A549 (cell line): ENCODE measurements around the gene SEC22C. TPM values are rescaled to one million over a fixed set of nuclear protein-coding genes. Genes with fewer than 3 reads are reported as not detected.
A peak's percentile ranks its signal among the peaks of the same experiment; 100 is the strongest.

Experiments used
- ATAC-seq, 2 experiments: fragments of 200-7000 bp in 1 of 2; fragments of >200 bp in 1 of 2; cut with Nextera tagmentation in 1 of 2; cut with Tn5 transposase in 1 of 2; 3 replicates each; pipeline versions ENCODE4 v1.8.0 to v1.9.1; 2018 to 2020; ENCODE audit warnings: mild to moderate bottlenecking in 1 of 2, moderate library complexity in 1 of 2
- CTCF ChIA-PET: fragments of 300-600 bp; sonication (Branson Sonifier 250); formaldehyde crosslinking; extraction: SDS; loops from one replicate; lab custom pipeline; 2021; ENCODE audit warnings: antibody characterized with exemption, inconsistent platforms; lab: Yijun Ruan, JAX
- POLR2A ChIA-PET: fragments of 350-600 bp; formaldehyde crosslinking; extraction: SDS; loops from one replicate; lab custom pipeline; 2021; ENCODE audit warnings: antibody characterized with exemption, inconsistent platforms; lab: Yijun Ruan, JAX
- DNase-seq, 2 experiments: peaks; one replicate each; pipeline versions ENCODE4 v3.0.0 to v3.0.0-alpha.2; 2011 to 2016; ENCODE audit warnings: low read depth in 1 of 2, low spot score in 1 of 2
- FAIRE-seq: peaks from 2 replicates; lab custom pipeline; 2011; peaks lifted over from hg19 to GRCh38; lab: Jason Lieb, UNC
- H3K27ac ChIP-seq, 2 experiments: fragments of >200 bp; sonication (Bioruptor Twin); formaldehyde crosslinking; 3 replicates each; pipeline ENCODE4 v1.5.1; 2016 to 2017
- H3K4me1 ChIP-seq: fragments of >200 bp; sonication (Bioruptor Twin); formaldehyde crosslinking; 3 replicates; pipeline ENCODE4 v1.6.1; 2016
- H3K4me2 ChIP-seq: fragments of >200 bp; sonication (Bioruptor Twin); formaldehyde crosslinking; 3 replicates; pipeline ENCODE4 v1.6.1; 2016
- H3K4me3 ChIP-seq: fragments of >200 bp; sonication (Bioruptor Twin); formaldehyde crosslinking; 3 replicates; pipeline ENCODE4 v1.5.1; 2016
- H3K9me3 ChIP-seq: fragments of >200 bp; sonication (Bioruptor Twin); formaldehyde crosslinking; 3 replicates; pipeline ENCODE4 v1.6.1; 2016
- CBX2 ChIP-seq: fragments of 200-600 bp; sonication (generic); IDR thresholded peaks from 2 replicates; pipeline ENCODE4 v1.6.1; 2016; ENCODE audit warnings: low read depth, mild to moderate bottlenecking, borderline replicate concordance
- CBX8 ChIP-seq: fragments of 200-600 bp; sonication (generic); IDR thresholded peaks from 2 replicates; pipeline ENCODE4 v1.6.1; 2016
- CHD4 ChIP-seq: fragments of 200-600 bp; sonication (generic); IDR thresholded peaks from 2 replicates; pipeline ENCODE4 v1.6.1; 2016; ENCODE audit warnings: antibody characterized with exemption, mild to moderate bottlenecking, borderline replicate concordance
- EHF ChIP-seq: fragments of 250-450 bp; sonication (Bioruptor Pico); IDR thresholded peaks from 2 replicates; pipeline ENCODE4 v1.5.0; 2020; ENCODE audit warnings: mild to moderate bottlenecking
- ESRRA ChIP-seq: fragments of 150-350 bp; IDR thresholded peaks from 2 replicates; pipeline ENCODE4 v1.6.1; 2014; ENCODE audit warnings: mild to moderate bottlenecking, low read length, borderline replicate concordance
- FOXS1 ChIP-seq: fragments of 250-450 bp; sonication (Bioruptor Pico); IDR thresholded peaks from 2 replicates; pipeline ENCODE4 v1.5.0; 2020; ENCODE audit warnings: mild to moderate bottlenecking, moderate library complexity
- HOXB13 ChIP-seq: fragments of 250-450 bp; sonication (Bioruptor Pico); IDR thresholded peaks from 2 replicates; pipeline ENCODE4 v1.5.0; 2020; ENCODE audit warnings: low read depth, mild to moderate bottlenecking, moderate library complexity
- KDM1A ChIP-seq: fragments of 200-600 bp; sonication (generic); IDR thresholded peaks from 2 replicates; pipeline ENCODE4 v1.6.1; 2016; ENCODE audit warnings: low read depth, mild to moderate bottlenecking
- RAD21 ChIP-seq, 2 experiments: fragments of >200 bp in 1 of 2; sonication (Bioruptor Twin) in 1 of 2; formaldehyde crosslinking in 1 of 2; IDR thresholded peaks in 1 of 2; conservative IDR thresholded peaks in 1 of 2; 2 replicates in 1 of 2; 3 replicates in 1 of 2; pipeline ENCODE4 v1.6.1; 2012 to 2018; ENCODE audit warnings: inconsistent platforms in 1 of 2
- RARB ChIP-seq: fragments of 250-450 bp; sonication (Bioruptor Pico); IDR thresholded peaks from 2 replicates; pipeline ENCODE4 v1.8.0; 2021; ENCODE audit warnings: mild to moderate bottlenecking, moderate library complexity
- RFX5 ChIP-seq: fragments of 450-650 bp; IDR thresholded peaks from 2 replicates; pipeline ENCODE4 v1.7.1; 2014; ENCODE audit warnings: antibody characterized with exemption, mild to moderate bottlenecking, moderate library complexity
- RNF2 ChIP-seq: fragments of 200-600 bp; sonication (generic); IDR thresholded peaks from 2 replicates; pipeline ENCODE4 v1.6.1; 2016; ENCODE audit warnings: low read depth, mild to moderate bottlenecking, antibody characterized with exemption, moderate library complexity, borderline replicate concordance
- SMC3 ChIP-seq: fragments of >200 bp; sonication (Bioruptor Twin); formaldehyde crosslinking; IDR thresholded peaks from 3 replicates; pipeline ENCODE4 v1.6.1; 2018; ENCODE audit warnings: inconsistent platforms
- SREBF2 ChIP-seq: fragments of 450-650 bp; IDR thresholded peaks from 2 replicates; pipeline ENCODE4 v1.6.1; 2014; ENCODE audit warnings: mild to moderate bottlenecking, moderate library complexity
- ZC3H11A ChIP-seq: fragments of 450-650 bp; IDR thresholded peaks from 2 replicates; pipeline ENCODE4 v1.6.1; 2014; ENCODE audit warnings: antibody characterized with exemption, mild to moderate bottlenecking
- WGBS: methylation state at CpG from one replicate; pipeline ENCODE4 v1.1.6; 2017; ENCODE audit errors: missing lambda C conversion rate; 5-methylcytosine and 5-hydroxymethylcytosine counted together
- polyA plus RNA-seq, 4 experiments: library from polyadenylated mRNA; depleted of rRNA in 3 of 4; stranded (reverse); fragments of >200 nt; fragmentation: RNase III in 1 of 4; extraction: RNeasy Plus Mini Kit Qiagen cat#74134 plus additional on column Dnase treatment in 1 of 4; gene quantifications; 2 replicates in 3 of 4; 3 replicates in 1 of 4; pipeline ENCODE4 v1.2.3, GENCODE V29; 2011 to 2017
- TF ChIP-seq, protein P1 (sequence below): IDR thresholded peaks from 2 replicates; pipeline ENCODE4 v1.6.1; 2012
- TF ChIP-seq, protein P2 (sequence below): fragments of 250-450 bp; sonication (Bioruptor Pico); IDR thresholded peaks from 2 replicates; pipeline ENCODE4 v1.5.0; 2020; ENCODE audit warnings: low read depth, mild to moderate bottlenecking, moderate library complexity
- TF ChIP-seq, protein P3 (sequence below): fragments of 150-350 bp; IDR thresholded peaks from 2 replicates; pipeline ENCODE4 v1.6.1; 2014; ENCODE audit warnings: low read depth, mild to moderate bottlenecking, low read length
- TF ChIP-seq, protein P4 (sequence below): fragments of 250-450 bp; sonication (Bioruptor Pico); IDR thresholded peaks from 2 replicates; pipeline ENCODE4 v1.5.0; 2021; ENCODE audit warnings: mild to moderate bottlenecking, moderate library complexity, borderline replicate concordance
- TF ChIP-seq, protein P5 (sequence below): fragments of >200 bp; sonication (Bioruptor Twin); formaldehyde crosslinking; IDR thresholded peaks from 3 replicates; pipeline ENCODE4 v1.5.1; 2016

Gene SEC22C
- polyA plus RNA-seq, 2 of the 4 experiments (the other 2 are of a cell fraction): 31.0 to 36.2 TPM

DNA sequence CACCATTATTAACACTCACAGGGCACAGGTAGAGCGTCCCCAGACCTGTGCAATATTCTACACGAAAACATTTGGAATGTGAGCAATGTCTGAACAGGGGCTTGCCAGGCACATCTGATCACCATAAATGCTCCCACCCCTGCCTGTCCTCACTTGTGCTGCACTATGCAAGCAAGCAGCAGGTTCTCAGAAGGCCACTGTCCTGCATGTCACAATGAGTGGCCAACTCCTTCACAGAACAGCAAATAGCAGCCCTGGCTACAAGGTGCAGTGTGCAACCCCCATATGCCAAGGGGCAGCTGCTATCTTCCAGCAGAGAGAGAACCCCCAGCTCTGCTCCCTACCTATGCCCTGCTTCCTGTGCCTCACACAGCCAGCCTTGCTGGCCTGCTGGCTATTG is 32.6 kb downstream of the SEC22C start (continued):
- TF ChIP-seq, protein P1, sequence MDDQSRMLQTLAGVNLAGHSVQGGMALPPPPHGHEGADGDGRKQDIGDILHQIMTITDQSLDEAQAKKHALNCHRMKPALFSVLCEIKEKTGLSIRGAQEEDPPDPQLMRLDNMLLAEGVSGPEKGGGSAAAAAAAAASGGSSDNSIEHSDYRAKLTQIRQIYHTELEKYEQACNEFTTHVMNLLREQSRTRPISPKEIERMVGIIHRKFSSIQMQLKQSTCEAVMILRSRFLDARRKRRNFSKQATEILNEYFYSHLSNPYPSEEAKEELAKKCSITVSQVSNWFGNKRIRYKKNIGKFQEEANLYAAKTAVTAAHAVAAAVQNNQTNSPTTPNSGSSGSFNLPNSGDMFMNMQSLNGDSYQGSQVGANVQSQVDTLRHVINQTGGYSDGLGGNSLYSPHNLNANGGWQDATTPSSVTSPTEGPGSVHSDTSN: no peak
- TF ChIP-seq KDM1A (no peak), SMC3 (no peak), ESRRA (no peak), SREBF2 (no peak), RNF2 (no peak), CBX8 (no peak), CBX2 (no peak), EHF (CRISPR knock-in tag) (no peak), CHD4 (no peak)
- TF ChIP-seq, protein P2, sequence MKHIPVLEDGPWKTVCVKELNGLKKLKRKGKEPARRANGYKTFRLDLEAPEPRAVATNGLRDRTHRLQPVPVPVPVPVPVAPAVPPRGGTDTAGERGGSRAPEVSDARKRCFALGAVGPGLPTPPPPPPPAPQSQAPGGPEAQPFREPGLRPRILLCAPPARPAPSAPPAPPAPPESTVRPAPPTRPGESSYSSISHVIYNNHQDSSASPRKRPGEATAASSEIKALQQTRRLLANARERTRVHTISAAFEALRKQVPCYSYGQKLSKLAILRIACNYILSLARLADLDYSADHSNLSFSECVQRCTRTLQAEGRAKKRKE (CRISPR knock-in tag): no peak

DNA sequence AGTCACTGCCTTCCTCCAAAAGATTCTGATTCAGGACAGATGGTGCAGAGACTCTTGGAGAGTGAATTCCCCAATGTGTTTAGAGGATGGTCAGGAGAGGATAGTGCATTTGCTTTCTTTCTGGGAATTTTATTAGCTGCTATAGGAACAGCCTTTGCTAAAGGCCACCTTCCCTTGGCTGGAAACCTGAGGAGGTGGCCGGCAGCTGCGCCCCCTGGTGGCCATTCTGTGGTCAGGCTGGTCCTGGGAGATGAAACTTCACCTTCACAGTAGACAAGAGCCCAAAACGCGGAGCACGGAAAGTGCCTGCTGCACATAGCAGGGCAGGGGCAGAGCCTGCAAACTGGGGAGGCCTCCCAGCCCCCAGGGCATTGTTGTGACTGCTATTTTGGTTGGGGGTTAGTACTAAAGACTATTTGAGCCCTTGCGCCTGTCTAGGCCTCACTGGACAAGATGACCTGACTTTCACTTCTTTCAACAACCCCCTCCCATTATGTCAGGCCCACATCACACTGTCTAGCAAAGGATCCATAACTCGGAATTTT is 34.3 kb downstream of the SEC22C start:
- no peak for FAIRE-seq
- peak; percentile 47 to 55 for DNase-seq
- POLR2A ChIA-PET: no interaction called here
- peak; percentile 78 to 90; a peak in 5 of 6 replicates for ATAC-seq
- Histone ChIP-seq H3K4me3 (no peak overlapping the region), H3K4me1 (peaks cover 13% of the 10 kb centered on the region; the same call in 2 of the 3 replicates), H3K4me2 (no peak overlapping the region), H3K9me3 (no peaks in the 10 kb centered on the region), H3K27ac (peak overlapping the region in 1 of 2 experiments; percentile 25; a peak in 1 of 6 replicates)
- TF ChIP-seq, protein P3, sequence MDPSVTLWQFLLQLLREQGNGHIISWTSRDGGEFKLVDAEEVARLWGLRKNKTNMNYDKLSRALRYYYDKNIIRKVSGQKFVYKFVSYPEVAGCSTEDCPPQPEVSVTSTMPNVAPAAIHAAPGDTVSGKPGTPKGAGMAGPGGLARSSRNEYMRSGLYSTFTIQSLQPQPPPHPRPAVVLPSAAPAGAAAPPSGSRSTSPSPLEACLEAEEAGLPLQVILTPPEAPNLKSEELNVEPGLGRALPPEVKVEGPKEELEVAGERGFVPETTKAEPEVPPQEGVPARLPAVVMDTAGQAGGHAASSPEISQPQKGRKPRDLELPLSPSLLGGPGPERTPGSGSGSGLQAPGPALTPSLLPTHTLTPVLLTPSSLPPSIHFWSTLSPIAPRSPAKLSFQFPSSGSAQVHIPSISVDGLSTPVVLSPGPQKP: no peak
- TF ChIP-seq RFX5 (no peak), RAD21 (conservative IDR thresholded peaks at IDR 0.05 in 1 of 2, IDR thresholded peaks at IDR 0.05 in 1 of 2) (peak; percentile 27 to 38; a peak in 3 of 5 replicates), FOXS1 (CRISPR knock-in tag) (no peak), RARB (CRISPR knock-in tag) (no peak), ZC3H11A (no peak), SMC3 (peak; percentile 57), HOXB13 (no peak)
- TF ChIP-seq, protein P4, sequence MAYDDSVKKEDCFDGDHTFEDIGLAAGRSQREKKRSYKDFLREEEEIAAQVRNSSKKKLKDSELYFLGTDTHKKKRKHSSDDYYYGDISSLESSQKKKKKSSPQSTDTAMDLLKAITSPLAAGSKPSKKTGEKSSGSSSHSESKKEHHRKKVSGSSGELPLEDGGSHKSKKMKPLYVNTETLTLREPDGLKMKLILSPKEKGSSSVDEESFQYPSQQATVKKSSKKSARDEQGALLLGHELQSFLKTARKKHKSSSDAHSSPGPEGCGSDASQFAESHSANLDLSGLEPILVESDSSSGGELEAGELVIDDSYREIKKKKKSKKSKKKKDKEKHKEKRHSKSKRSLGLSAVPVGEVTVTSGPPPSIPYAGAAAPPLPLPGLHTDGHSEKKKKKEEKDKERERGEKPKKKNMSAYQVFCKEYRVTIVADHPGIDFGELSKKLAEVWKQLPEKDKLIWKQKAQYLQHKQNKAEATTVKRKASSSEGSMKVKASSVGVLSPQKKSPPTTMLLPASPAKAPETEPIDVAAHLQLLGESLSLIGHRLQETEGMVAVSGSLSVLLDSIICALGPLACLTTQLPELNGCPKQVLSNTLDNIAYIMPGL (CRISPR knock-in tag): no peak
- TF ChIP-seq, protein P5, sequence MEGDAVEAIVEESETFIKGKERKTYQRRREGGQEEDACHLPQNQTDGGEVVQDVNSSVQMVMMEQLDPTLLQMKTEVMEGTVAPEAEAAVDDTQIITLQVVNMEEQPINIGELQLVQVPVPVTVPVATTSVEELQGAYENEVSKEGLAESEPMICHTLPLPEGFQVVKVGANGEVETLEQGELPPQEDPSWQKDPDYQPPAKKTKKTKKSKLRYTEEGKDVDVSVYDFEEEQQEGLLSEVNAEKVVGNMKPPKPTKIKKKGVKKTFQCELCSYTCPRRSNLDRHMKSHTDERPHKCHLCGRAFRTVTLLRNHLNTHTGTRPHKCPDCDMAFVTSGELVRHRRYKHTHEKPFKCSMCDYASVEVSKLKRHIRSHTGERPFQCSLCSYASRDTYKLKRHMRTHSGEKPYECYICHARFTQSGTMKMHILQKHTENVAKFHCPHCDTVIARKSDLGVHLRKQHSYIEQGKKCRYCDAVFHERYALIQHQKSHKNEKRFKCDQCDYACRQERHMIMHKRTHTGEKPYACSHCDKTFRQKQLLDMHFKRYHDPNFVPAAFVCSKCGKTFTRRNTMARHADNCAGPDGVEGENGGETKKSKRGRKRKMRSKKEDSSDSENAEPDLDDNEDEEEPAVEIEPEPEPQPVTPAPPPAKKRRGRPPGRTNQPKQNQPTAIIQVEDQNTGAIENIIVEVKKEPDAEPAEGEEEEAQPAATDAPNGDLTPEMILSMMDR: peak; percentile 77
- WGBS: 31% methylated on average over 7 of the region's 7 CpGs
- CTCF ChIA-PET: interaction anchor here (0.7 to 6.4 kb wide), 20 partner anchors 9 to 318 kb away, joined by 3 to 32 read pairs (median 4); no protein-coding TSS in a partner anchor
